H1 (cell line): ENCODE measurements around the gene PPP1R13B. TPM values are rescaled to one million over a fixed set of nuclear protein-coding genes. Genes with fewer than 3 reads are reported as not detected.

ENCODE experiments used
- CTCF ChIA-PET: fragments of 300-600 bp; sonication (Branson Sonifier 250); formaldehyde crosslinking; loops from one replicate; lab custom pipeline; 2021; ENCODE audit not compliant: partially characterized antibody; lab: Charles Lee
- POLR2A ChIA-PET: fragments of 300-600 bp; sonication (Branson Sonifier 250); formaldehyde crosslinking; loops from one replicate; lab custom pipeline; 2021; ENCODE audit warnings: inconsistent platforms; ENCODE audit not compliant: partially characterized antibody; lab: Charles Lee
- DNase-seq, 2 experiments: peaks; one replicate each; pipeline versions ENCODE4 v3.0.0 to v3.0.0-alpha.2; 2010 to 2022; ENCODE audit warnings: low spot score in 2 of 2, low read depth in 1 of 2, mixed read lengths in 1 of 2
- FAIRE-seq: peaks from 2 replicates; lab custom pipeline; 2011; peaks lifted over from hg19 to GRCh38; lab: Jason Lieb, UNC
- H2AFZ ChIP-seq: 2 replicates; pipeline ENCODE4 v1.8.1; 2012; ENCODE audit warnings: low read length, inconsistent platforms
- H2AK5ac ChIP-seq: 2 replicates; pipeline ENCODE4 v1.6.1; 2013; ENCODE audit warnings: low read depth, low read length
- H2BK120ac ChIP-seq: replicated peaks from 2 replicates; pipeline ENCODE3; 2013; ENCODE audit warnings: low read depth, low read length, inconsistent platforms
- H2BK12ac ChIP-seq: 2 replicates; pipeline ENCODE4 v1.6.1; 2013; ENCODE audit warnings: low read depth, low read length
- H2BK15ac ChIP-seq: 2 replicates; pipeline ENCODE4 v1.6.1; 2013; ENCODE audit warnings: low read length
- H2BK20ac ChIP-seq: 2 replicates; pipeline ENCODE4 v1.6.1; 2013; ENCODE audit warnings: low read length
- H2BK5ac ChIP-seq: 2 replicates; pipeline ENCODE4 v1.6.1; 2013; ENCODE audit warnings: low read depth, low read length
- H3K14ac ChIP-seq: 2 replicates; pipeline ENCODE4 v1.6.1; 2013; ENCODE audit warnings: inconsistent platforms; ENCODE audit not compliant: insufficient read length
- H3K18ac ChIP-seq: 2 replicates; pipeline ENCODE4 v1.6.1; 2013; ENCODE audit warnings: low read length; ENCODE audit errors: extremely low read depth
- H3K23ac ChIP-seq: 2 replicates; pipeline ENCODE4 v1.6.1; 2013; ENCODE audit warnings: inconsistent platforms; ENCODE audit not compliant: insufficient read length
- H3K23me2 ChIP-seq: 2 replicates; pipeline ENCODE4 v1.6.1; 2013; ENCODE audit warnings: low read depth, low read length
- H3K27ac ChIP-seq: 2 replicates; pipeline ENCODE4 v1.6.1; 2011; ENCODE audit warnings: low read depth, low read length, inconsistent platforms
- H3K27me3 ChIP-seq, 4 experiments: replicated peaks in 1 of 4; 1 replicate in 1 of 4; 2 replicates in 3 of 4; pipeline versions ENCODE4 v1.6.1 to v1.8.1; 2011 to 2013; ENCODE audit warnings: low read length in 3 of 4, mild to moderate bottlenecking in 3 of 4, inconsistent platforms in 2 of 4, mixed read lengths in 2 of 4, moderate library complexity in 1 of 4; ENCODE audit not compliant: control insufficient read depth in 3 of 4, insufficient read depth in 3 of 4; ENCODE audit errors: extremely low read depth in 1 of 4
- H3K36me3 ChIP-seq, 4 experiments: 2 replicates each; pipeline versions ENCODE4 v1.6.1 to v1.8.1; 2011 to 2013; ENCODE audit warnings: mild to moderate bottlenecking in 4 of 4, low read length in 3 of 4, moderate library complexity in 2 of 4, control low read depth in 1 of 4, inconsistent platforms in 1 of 4; ENCODE audit not compliant: insufficient read depth in 4 of 4, control insufficient read depth in 2 of 4
- H3K4ac ChIP-seq: replicated peaks from 2 replicates; pipeline ENCODE3; 2013; ENCODE audit warnings: low read length, low read depth, mixed read lengths, inconsistent platforms; ENCODE audit not compliant: insufficient read length
- H3K4me1 ChIP-seq, 4 experiments: replicated peaks in 1 of 4; 1 replicate in 1 of 4; 2 replicates in 3 of 4; pipeline versions ENCODE4 v1.6.1 to v1.8.1; 2011 to 2013; ENCODE audit warnings: low read length in 3 of 4, inconsistent platforms in 2 of 4, mixed read lengths in 1 of 4; ENCODE audit not compliant: insufficient read depth in 4 of 4, control insufficient read depth in 3 of 4
- H3K4me2 ChIP-seq, 2 experiments: 2 replicates each; pipeline versions ENCODE4 v1.6.1 to v1.8.1; 2011 to 2013; ENCODE audit warnings: low read depth in 2 of 2, low read length in 2 of 2, control low read depth in 1 of 2, inconsistent platforms in 1 of 2, mild to moderate bottlenecking in 1 of 2; ENCODE audit not compliant: insufficient read depth in 1 of 2
- H3K4me3 ChIP-seq, 4 experiments: fragments of 200-600, 300-600 bp in 1 of 4; sonication (generic), shearing (Covaris generic), sonication (Bioruptor Twin) in 1 of 4; 2 replicates each; pipeline versions ENCODE4 v1.5.1 to v1.8.1; 2011 to 2016; ENCODE audit warnings: low read length in 4 of 4, low read depth in 3 of 4, control low read depth in 2 of 4, inconsistent platforms in 2 of 4, mild to moderate bottlenecking in 2 of 4, mixed read lengths in 1 of 4, moderate library complexity in 1 of 4; ENCODE audit not compliant: insufficient read depth in 2 of 4; ENCODE audit errors: extremely low read depth in 1 of 4
- H3K56ac ChIP-seq: replicated peaks from 2 replicates; pipeline ENCODE3; 2013; ENCODE audit warnings: low read depth, mild to moderate bottlenecking, mixed read lengths, low read length, inconsistent platforms; ENCODE audit not compliant: insufficient read length
- H3K79me1 ChIP-seq: 2 replicates; pipeline ENCODE4 v1.6.1; 2013; ENCODE audit warnings: low read depth, low read length, control low read depth
- H3K79me2 ChIP-seq, 2 experiments: 2 replicates each; pipeline versions ENCODE4 v1.6.1 to v1.8.1; 2012 to 2013; ENCODE audit warnings: low read length in 2 of 2, mild to moderate bottlenecking in 2 of 2, inconsistent platforms in 1 of 2; ENCODE audit not compliant: insufficient read depth in 2 of 2, control insufficient read depth in 1 of 2
- H3K9ac ChIP-seq, 4 experiments: replicated peaks in 1 of 4; 1 replicate in 1 of 4; 2 replicates in 3 of 4; pipeline versions ENCODE4 v1.6.1 to v1.8.1; 2011 to 2013; ENCODE audit warnings: low read depth in 3 of 4, low read length in 3 of 4, control low read depth in 2 of 4, mild to moderate bottlenecking in 2 of 4, moderate library complexity in 2 of 4, inconsistent platforms in 1 of 4; ENCODE audit errors: extremely low read depth in 1 of 4
- H3K9me3 ChIP-seq, 2 experiments: 2 replicates each; pipeline versions ENCODE4 v1.6.1 to v1.8.1; 2012 to 2013; ENCODE audit warnings: mild to moderate bottlenecking in 2 of 2, moderate library complexity in 2 of 2, control low read depth in 1 of 2, inconsistent platforms in 1 of 2, low read depth in 1 of 2, low read length in 1 of 2, mixed read lengths in 1 of 2; ENCODE audit not compliant: insufficient read depth in 2 of 2
- H4K20me1 ChIP-seq, 2 experiments: replicated peaks in 1 of 2; 2 replicates each; pipeline versions ENCODE3 to v1.8.1; 2011 to 2013; ENCODE audit warnings: inconsistent platforms in 2 of 2, low read length in 2 of 2, mild to moderate bottlenecking in 1 of 2; ENCODE audit not compliant: insufficient read depth in 2 of 2, control insufficient read depth in 1 of 2
- H4K5ac ChIP-seq: 2 replicates; pipeline ENCODE4 v1.6.1; 2013; ENCODE audit warnings: low read length, low read depth, mixed read lengths, inconsistent platforms; ENCODE audit not compliant: insufficient read length
- H4K8ac ChIP-seq: 2 replicates; pipeline ENCODE4 v1.8.0; 2013; ENCODE audit warnings: mild to moderate bottlenecking, moderate library complexity, low read length, inconsistent platforms; ENCODE audit not compliant: insufficient read depth; ENCODE audit errors: extremely low read depth
- H4K91ac ChIP-seq: replicated peaks from 2 replicates; pipeline ENCODE3; 2013; ENCODE audit warnings: low read length, mixed read lengths, inconsistent platforms; ENCODE audit not compliant: insufficient read length
- WGBS, 2 experiments: shearing (Covaris generic) in 1 of 2; methylation state at CpG; one replicate each; pipeline versions ENCODE4 v1.1.6 to v1.1.7; 2013 to 2015; ENCODE audit warnings: low lambda C conversion rate in 2 of 2, mixed read lengths in 2 of 2, inconsistent platforms in 1 of 2, low coverage in 1 of 2, missing lambda C conversion rate in 1 of 2; ENCODE audit not compliant: insufficient replicate concordance in 2 of 2, insufficient coverage in 1 of 2, insufficient read length in 1 of 2; ENCODE audit errors: extremely low coverage in 1 of 2, missing lambda C conversion rate in 1 of 2; 5-methylcytosine and 5-hydroxymethylcytosine counted together
- polyA plus RNA-seq, 7 experiments: library from polyadenylated mRNA; depleted of rRNA in 3 of 7; stranded (reverse) in 5 of 7; unstranded in 2 of 7; fragments of >200 nt in 5 of 7; fragments of 200-250 nt in 2 of 7; gene quantifications; 1 replicate in 5 of 7; 2 replicates in 1 of 7; 4 replicates in 1 of 7; pipeline versions ENCODE4 v1.2.1 to v1.2.3, GENCODE V29; 2011 to 2013; ENCODE audit warnings: missing spikeins in 2 of 7, mixed read lengths in 2 of 7
- total RNA-seq: library from RNA; stranded (reverse); fragmentation: NEBNext Ultra II Directional; extraction: Animal tissue kit (Norgen Biotek cat#: 25700); gene quantifications from 2 replicates; pipeline ENCODE4 v1.2.1, GENCODE V29; 2021

Gene PPP1R13B
- total and polyA plus RNA-seq, 2 of the 8 experiments (the other 6 are each of a cell fraction or from before 2014, with no cell fraction given), result 2.6 to 8.9 TPM

GRCh38 chr14:103862393-103862782, 15.0 kb upstream of the PPP1R13B start:
- Histone ChIP-seq H3K23me2 (no peaks in the 10 kb centered on the region), H3K4ac (no peak overlapping the region), H3K9me3 (no peaks in the 10 kb centered on the region), H2AK5ac (no peak overlapping the region), H3K79me1 (no peaks in the 10 kb centered on the region), H3K14ac (no peak overlapping the region), H2BK5ac (no peak overlapping the region), H2BK12ac (no peak overlapping the region), H3K4me2 (no peak overlapping the region), H3K18ac (no peak overlapping the region), H3K4me1 (peaks cover 0 to 4% (median 1%) of the 10 kb centered on the region in 4 experiments; a peak in 3 of 7 replicates), H4K8ac (no peak overlapping the region), H3K79me2 (no peaks in the 10 kb centered on the region), H3K9ac (no peak overlapping the region), H4K5ac (no peak overlapping the region), H2AFZ (no peak overlapping the region), H3K36me3 (no peaks in the 10 kb centered on the region), H2BK120ac (no peak overlapping the region), H3K27me3 (no peaks in the 10 kb centered on the region), H3K27ac (no peak overlapping the region), H4K20me1 (no peaks in the 10 kb centered on the region), H3K4me3 (no peak overlapping the region), H3K56ac (no peak overlapping the region), H2BK15ac (no peak overlapping the region), H4K91ac (no peak overlapping the region), H2BK20ac (no peak overlapping the region), H3K23ac (no peak overlapping the region)
- DNase-seq (no peak), FAIRE-seq (no peak)
- 86% methylated on average over 7 of the region's 7 CpGs; no CpG with 5 or more reads in 1 of the 2 experiments for WGBS, 2 experiments
- POLR2A ChIA-PET, result no interaction called here
- CTCF ChIA-PET, result interaction anchor here (1.4 to 1.6 kb wide), 2 partner anchors 39 to 58 kb away, joined by 4 to 6 read pairs; no protein-coding TSS in a partner anchor
